Fibroblast of lung (primary cell): ENCODE measurements around the gene PLXNB1. TPM values are rescaled to one million over a fixed set of nuclear protein-coding genes. Genes with fewer than 3 reads are reported as not detected.

Source experiments
- DNase-seq, 2 donors: peaks; one replicate each; pipeline versions ENCODE4 v3.0.0 to v3.0.0-alpha.2; 2010; ENCODE audit warnings: low read depth in 2 of 2
- H2AFZ ChIP-seq: 2 replicates; pipeline ENCODE4 v1.5.1; 2012; ENCODE audit warnings: low read length, control low read depth, inconsistent platforms
- H3K27ac ChIP-seq: 2 replicates; pipeline ENCODE4 v1.5.1; 2011; ENCODE audit warnings: low read length, control low read depth; ENCODE audit not compliant: insufficient read depth
- H3K27me3 ChIP-seq: 2 replicates; pipeline ENCODE4 v1.5.1; 2011; ENCODE audit warnings: mild to moderate bottlenecking, low read length; ENCODE audit not compliant: control insufficient read depth, insufficient read depth
- H3K36me3 ChIP-seq: 2 replicates; pipeline ENCODE4 v1.5.1; 2011; ENCODE audit warnings: low read length; ENCODE audit not compliant: control insufficient read depth, insufficient read depth
- H3K4me1 ChIP-seq: 2 replicates; pipeline ENCODE4 v1.5.1; 2011; ENCODE audit warnings: low read length; ENCODE audit not compliant: control insufficient read depth, insufficient read depth; ENCODE audit errors: extremely low read depth
- H3K4me2 ChIP-seq: 2 replicates; pipeline ENCODE4 v1.5.1; 2011; ENCODE audit warnings: low read length, control low read depth; ENCODE audit not compliant: insufficient read depth; ENCODE audit errors: extremely low read depth
- H3K4me3 ChIP-seq, 4 experiments: fragments of 200-600 bp in 1 of 4; sonication (generic) in 1 of 4; replicated peaks in 1 of 4; 2 replicates each; pipeline ENCODE4 v1.5.1; 2011 to 2016; ENCODE audit warnings: low read length in 4 of 4, low read depth in 3 of 4, mild to moderate bottlenecking in 3 of 4, control low read depth in 2 of 4, inconsistent platforms in 1 of 4, mixed read lengths in 1 of 4; ENCODE audit not compliant: insufficient read depth in 1 of 4; ENCODE audit errors: control extremely low read depth in 1 of 4
- H3K79me2 ChIP-seq: 2 replicates; pipeline ENCODE4 v1.5.1; 2012; ENCODE audit warnings: mild to moderate bottlenecking, low read length, inconsistent platforms; ENCODE audit not compliant: control insufficient read depth, insufficient read depth
- H3K9ac ChIP-seq: 2 replicates; pipeline ENCODE4 v1.5.1; 2011; ENCODE audit warnings: mild to moderate bottlenecking, low read length, control low read depth; ENCODE audit not compliant: insufficient read depth
- H3K9me3 ChIP-seq: 2 replicates; pipeline ENCODE4 v1.5.1; 2012; ENCODE audit warnings: low read depth, low read length; ENCODE audit not compliant: control insufficient read depth, insufficient read depth
- H4K20me1 ChIP-seq: 2 replicates; pipeline ENCODE4 v1.5.1; 2011; ENCODE audit warnings: low read length; ENCODE audit not compliant: control insufficient read depth, insufficient read depth; ENCODE audit errors: extremely low read depth
- CTCF ChIP-seq, 2 donors: IDR thresholded peaks in 1 of 2; conservative IDR thresholded peaks in 1 of 2; 1 replicate in 1 of 2; 2 replicates in 1 of 2; pipeline ENCODE4 v1.5.1; 2011 to 2012; ENCODE audit warnings: low read length in 2 of 2, control low read depth in 1 of 2, inconsistent platforms in 1 of 2, low read depth in 1 of 2, mild to moderate bottlenecking in 1 of 2
- EZH2 ChIP-seq: IDR thresholded peaks from 2 replicates; pipeline ENCODE4 v1.5.1; 2012; ENCODE audit warnings: low read length, control low read depth, mild to moderate bottlenecking; ENCODE audit errors: missing control alignments
- polyA minus RNA-seq: library from RNA; depleted of rRNA, polyadenylated mRNA; stranded (reverse); fragments of >200 nt; gene quantifications from 2 replicates; pipeline ENCODE4 v1.2.3, GENCODE V29; 2011; ENCODE audit warnings: low replicate concordance
- polyA plus RNA-seq, 2 donors: library from polyadenylated mRNA; depleted of rRNA in 1 of 2; stranded (reverse) in 1 of 2; unstranded in 1 of 2; fragments of >200 nt; gene quantifications; 2 replicates each; pipeline ENCODE4 v1.2.1, GENCODE V29; 2011 to 2012; ENCODE audit warnings: missing spikeins in 1 of 2
- total RNA-seq: library from RNA; depleted of rRNA; stranded (reverse); fragments of >200 nt; gene quantifications from 2 replicates; pipeline ENCODE4 v1.2.1, GENCODE V29; 2014

Gene PLXNB1
- total RNA-seq: 37.2 and 44.6 TPM in 2 replicates
- polyA plus RNA-seq: 12.8 and 14.3 TPM in 2 replicates
- 12.0 and 14.9 TPM in 2 replicates for polyA plus RNA-seq (2012)
- 33.0 and 36.1 TPM in 2 replicates for polyA minus RNA-seq

- Histone ChIP-seq H3K27ac (peak within 1 kb of the TSS; percentile 28), H3K79me2 (no peaks in the 10 kb centered on the region)
- DNase-seq: peak; percentile 78 to 83
Measured at GRCh38 chr3:48429960-48430707, at the start of gene PLXNB1. Gene PLXNB1 (minus strand): TSS chr3:48430086. CDS start chr3:48424611, 5,475 bp downstream.

GRCh38 chr3:48478626-48479555 is 49.0 kb upstream of the PLXNB1 start:
- Histone ChIP-seq H4K20me1 (no peaks in the 10 kb centered on the region), H3K4me2 (no peak overlapping the region), H3K79me2 (no peaks in the 10 kb centered on the region), H3K9me3 (no peaks in the 10 kb centered on the region), H3K4me3 (no peak overlapping the region), H3K27ac (no peak overlapping the region), H3K36me3 (no peaks in the 10 kb centered on the region), H3K27me3 (no peaks in the 10 kb centered on the region), H2AFZ (no peak overlapping the region), H3K4me1 (no peaks in the 10 kb centered on the region), H3K9ac (no peak overlapping the region)
- no peak for DNase-seq
- no peak for TF ChIP-seq EZH2
- TF ChIP-seq CTCF (conservative IDR thresholded peaks at IDR 0.05 in 1 of 2, IDR thresholded peaks at IDR 0.05 in 1 of 2; ENCODE audit: low read depth in 1 of 2, low read length in 2 of 2): no peak

More at GRCh38 chr3:48429960-48430707, at the start of gene PLXNB1:
- Histone ChIP-seq H3K27me3 (no peaks in the 10 kb centered on the region), H2AFZ (peak within 1 kb of the TSS; percentile 51), H3K4me3 (peak within 1 kb of the TSS; percentile 57 to 69 (median 62)), H3K9ac (peak within 1 kb of the TSS; percentile 75), H3K4me2 (peak within 1 kb of the TSS; percentile 92), H3K36me3 (peaks cover 7% of the 10 kb centered on the region), H4K20me1 (no peaks in the 10 kb centered on the region), H3K4me1 (peaks cover 26% of the 10 kb centered on the region), H3K9me3 (no peaks in the 10 kb centered on the region)
- TF ChIP-seq CTCF (conservative IDR thresholded peaks at IDR 0.05 in 1 of 2, IDR thresholded peaks at IDR 0.05 in 1 of 2; ENCODE audit: low read depth in 1 of 2, low read length in 2 of 2) (no peak), EZH2 (no peak)
